Neural cell (in vitro differentiated cells): ENCODE data around the gene IGF2BP3.

Source experiments
- EP300 ChIP-seq: fragments of 450-650 bp; conservative IDR thresholded peaks from 2 replicates; pipeline ENCODE4 v1.6.1; 2014; ENCODE audit warnings: antibody characterized with exemption, mild to moderate bottlenecking, moderate library complexity; ENCODE audit not compliant: poor library complexity, severe bottlenecking
- EZH2 ChIP-seq: fragments of 200-600, 300-800 bp; shearing (Covaris generic), sonication (generic); IDR thresholded peaks from 2 replicates; pipeline ENCODE4 v1.6.1; 2014; ENCODE audit warnings: antibody characterized with exemption, low read length, borderline replicate concordance, mild to moderate bottlenecking; ENCODE audit not compliant: insufficient read depth, poor library complexity, severe bottlenecking
- POLR2AphosphoS5 ChIP-seq: IDR thresholded peaks from 2 replicates; pipeline ENCODE4 v1.6.1; 2012
- RAD21 ChIP-seq: fragments of 450-650 bp; conservative IDR thresholded peaks from 2 replicates; pipeline ENCODE4 v1.6.1; 2014; ENCODE audit warnings: antibody characterized with exemption, mild to moderate bottlenecking, moderate library complexity
- TAF1 ChIP-seq: IDR thresholded peaks from 2 replicates; pipeline ENCODE4 v1.6.1; 2012; ENCODE audit warnings: low read depth
- TF ChIP-seq, protein P1 (sequence below): fragments of 450-650 bp; IDR thresholded peaks from 2 replicates; pipeline ENCODE4 v1.5.1; 2014; ENCODE audit warnings: antibody characterized with exemption, mild to moderate bottlenecking, moderate library complexity; ENCODE audit not compliant: poor library complexity, severe bottlenecking

DNA sequence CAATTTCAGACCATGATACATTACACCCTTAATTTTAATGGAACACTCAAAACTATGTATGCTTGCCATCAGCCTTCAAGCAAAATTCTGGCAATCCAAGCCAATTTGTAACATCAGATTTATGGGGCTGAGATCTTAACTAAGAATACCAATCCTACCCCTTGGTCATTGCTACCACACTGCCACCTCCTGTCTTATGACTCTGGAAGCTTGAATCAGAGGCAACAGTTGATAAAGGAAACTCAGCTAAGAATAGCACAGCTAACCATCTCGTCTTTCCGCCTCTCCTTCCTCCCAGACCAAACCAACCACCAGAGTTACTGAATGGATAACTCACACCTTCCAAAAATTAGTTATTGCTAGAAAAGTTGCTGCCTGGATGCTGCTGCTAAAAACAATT lies 7.4 kb downstream of the IGF2BP3 start:
- TF ChIP-seq, protein P1, sequence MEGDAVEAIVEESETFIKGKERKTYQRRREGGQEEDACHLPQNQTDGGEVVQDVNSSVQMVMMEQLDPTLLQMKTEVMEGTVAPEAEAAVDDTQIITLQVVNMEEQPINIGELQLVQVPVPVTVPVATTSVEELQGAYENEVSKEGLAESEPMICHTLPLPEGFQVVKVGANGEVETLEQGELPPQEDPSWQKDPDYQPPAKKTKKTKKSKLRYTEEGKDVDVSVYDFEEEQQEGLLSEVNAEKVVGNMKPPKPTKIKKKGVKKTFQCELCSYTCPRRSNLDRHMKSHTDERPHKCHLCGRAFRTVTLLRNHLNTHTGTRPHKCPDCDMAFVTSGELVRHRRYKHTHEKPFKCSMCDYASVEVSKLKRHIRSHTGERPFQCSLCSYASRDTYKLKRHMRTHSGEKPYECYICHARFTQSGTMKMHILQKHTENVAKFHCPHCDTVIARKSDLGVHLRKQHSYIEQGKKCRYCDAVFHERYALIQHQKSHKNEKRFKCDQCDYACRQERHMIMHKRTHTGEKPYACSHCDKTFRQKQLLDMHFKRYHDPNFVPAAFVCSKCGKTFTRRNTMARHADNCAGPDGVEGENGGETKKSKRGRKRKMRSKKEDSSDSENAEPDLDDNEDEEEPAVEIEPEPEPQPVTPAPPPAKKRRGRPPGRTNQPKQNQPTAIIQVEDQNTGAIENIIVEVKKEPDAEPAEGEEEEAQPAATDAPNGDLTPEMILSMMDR: peak; percentile 43
- TF ChIP-seq EZH2: no peak
- TF ChIP-seq TAF1: no peak
- TF ChIP-seq RAD21: peak; percentile 45
- TF ChIP-seq EP300: no peak
- TF ChIP-seq POLR2AphosphoS5: no peak
